Left colon (tissue), 2 donors: ENCODE data around the gene SURF2. TPM values are rescaled to one million over a fixed set of nuclear protein-coding genes. Genes with fewer than 3 reads are reported as not detected.
A peak's percentile ranks its signal among the peaks of the same experiment; 100 is the strongest.

Source experiments
- ATAC-seq: fragments of 200-7000 bp; cut with Tn5 transposase; one replicate; pipeline ENCODE4 v1.9.1; 2020; ENCODE audit warnings: mild to moderate bottlenecking, moderate library complexity
- DNase-seq, 2 donors: peaks; one replicate each; pipeline ENCODE4 v3.0.0-alpha.2; 2020
- intact Hi-C, 2 donors: fragments of 100-400 bp; cut with DNase I in 1 of 2; cut with micrococcal nuclease in 1 of 2; formaldehyde crosslinking; loops; one replicate each; pipeline versions ENCODE4 v1.11.2 to v1.14.0; 2022; cut with DNase I, micrococcal nuclease
- total RNA-seq, 2 donors: library from RNA; stranded (reverse); fragmentation: NEBNext Ultra II Directional; extraction: Animal tissue kit (Norgen Biotek cat#: 25700); gene quantifications; one replicate each; pipeline ENCODE4 v1.2.1, GENCODE V29; 2021
- donor health status: DM: no; HTN: no; CAD: no.
- donor health status: DM: yes; HTN: yes; CAD: no.

SURF2 gene
- total RNA-seq, 2 donors from 2014 or later, result 9.5 to 10.9 TPM

DNA sequence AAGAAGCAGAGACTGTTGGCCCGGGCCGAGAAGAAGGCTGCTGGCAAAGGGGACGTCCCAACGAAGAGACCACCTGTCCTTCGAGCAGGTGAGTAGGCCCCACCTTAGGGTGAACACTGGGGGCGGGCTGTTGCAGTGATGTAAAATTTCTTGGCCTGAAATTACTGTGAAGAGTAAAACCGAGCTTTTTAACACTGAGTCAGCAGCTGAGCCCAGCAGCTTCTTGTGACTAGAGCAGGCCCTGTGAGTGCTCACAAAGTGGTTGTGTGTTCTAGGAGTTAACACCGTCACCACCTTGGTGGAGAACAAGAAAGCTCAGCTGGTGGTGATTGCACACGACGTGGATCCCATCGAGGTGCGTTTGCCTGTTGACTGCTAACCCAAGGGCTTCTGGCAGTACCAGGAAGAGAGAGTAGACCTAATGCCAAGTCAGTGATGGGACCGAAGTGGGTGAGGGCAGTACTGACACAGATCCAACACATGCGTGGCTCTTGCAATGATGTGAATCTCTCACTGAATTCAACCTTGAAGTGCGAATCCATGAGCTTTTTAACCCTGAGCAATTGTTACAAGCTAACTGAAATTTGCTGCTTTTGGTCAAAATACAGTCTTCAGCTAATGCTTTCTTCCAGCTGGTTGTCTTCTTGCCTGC, 6.3 kb upstream of the SURF2 start:
- intact Hi-C loops, result no loop called here
- ATAC-seq (no peak), DNase-seq (no peak)

DNA sequence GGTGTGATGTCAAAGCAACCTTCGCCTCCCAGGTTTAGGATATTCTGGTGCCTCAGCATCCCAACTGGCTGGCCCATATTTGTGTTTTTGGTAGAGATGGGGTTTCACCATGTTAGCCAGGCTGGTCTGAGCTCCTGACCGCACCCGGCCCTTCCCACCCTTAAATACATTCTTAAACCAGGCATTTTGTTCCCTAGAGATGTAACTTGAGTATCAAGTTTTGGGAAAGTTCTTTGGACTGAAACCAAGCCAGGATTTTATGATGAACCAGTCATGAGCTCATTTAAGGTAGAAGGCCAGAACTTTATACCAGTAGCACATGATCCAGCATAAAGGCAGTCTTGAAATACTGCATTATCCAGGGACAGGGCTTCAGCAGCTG, 4.8 kb upstream of the SURF2 start:
- ATAC-seq, result no peak

DNA sequence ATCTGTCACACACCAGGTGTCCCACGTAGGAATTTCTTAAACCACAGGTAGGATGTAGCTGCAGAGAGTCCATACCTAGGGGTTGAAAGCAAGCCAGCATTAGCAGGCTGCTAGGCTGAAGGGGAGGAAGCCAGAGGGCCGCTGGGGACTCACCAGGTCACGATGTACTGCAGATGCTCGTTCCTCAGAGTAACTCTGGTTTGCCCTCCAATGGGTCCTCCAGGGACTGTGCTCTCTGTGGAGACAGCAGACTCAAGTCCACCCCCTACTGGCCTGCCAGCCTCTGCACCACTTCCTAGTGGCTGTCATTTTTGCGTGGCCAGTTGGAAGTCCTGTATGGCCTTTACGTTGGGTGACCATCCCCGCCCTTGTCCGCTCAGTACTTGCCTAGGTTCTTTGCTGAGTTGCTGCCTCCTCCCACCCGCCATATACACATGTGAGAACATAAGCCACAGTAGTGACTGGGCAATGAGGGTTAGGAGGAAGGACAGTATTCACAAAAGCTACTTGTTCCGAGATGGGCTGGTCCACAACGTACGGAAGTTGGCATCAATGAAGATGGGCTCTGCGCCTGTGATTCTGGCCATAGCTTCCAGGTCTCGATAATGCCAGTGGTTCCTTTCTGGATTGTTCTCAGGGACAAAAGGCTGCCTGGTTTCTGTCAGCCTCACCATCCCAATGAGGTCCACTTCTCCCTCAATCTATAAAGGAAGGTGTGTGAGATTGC, 4.3 kb upstream of the SURF2 start:
- no peak for ATAC-seq
- peak in 1 of 2 donors; percentile 44 for DNase-seq

More for the DNA sequence above, 4.8 kb upstream of the SURF2 start:
- no peak for DNase-seq
- intact Hi-C loops, result no loop called here

DNA sequence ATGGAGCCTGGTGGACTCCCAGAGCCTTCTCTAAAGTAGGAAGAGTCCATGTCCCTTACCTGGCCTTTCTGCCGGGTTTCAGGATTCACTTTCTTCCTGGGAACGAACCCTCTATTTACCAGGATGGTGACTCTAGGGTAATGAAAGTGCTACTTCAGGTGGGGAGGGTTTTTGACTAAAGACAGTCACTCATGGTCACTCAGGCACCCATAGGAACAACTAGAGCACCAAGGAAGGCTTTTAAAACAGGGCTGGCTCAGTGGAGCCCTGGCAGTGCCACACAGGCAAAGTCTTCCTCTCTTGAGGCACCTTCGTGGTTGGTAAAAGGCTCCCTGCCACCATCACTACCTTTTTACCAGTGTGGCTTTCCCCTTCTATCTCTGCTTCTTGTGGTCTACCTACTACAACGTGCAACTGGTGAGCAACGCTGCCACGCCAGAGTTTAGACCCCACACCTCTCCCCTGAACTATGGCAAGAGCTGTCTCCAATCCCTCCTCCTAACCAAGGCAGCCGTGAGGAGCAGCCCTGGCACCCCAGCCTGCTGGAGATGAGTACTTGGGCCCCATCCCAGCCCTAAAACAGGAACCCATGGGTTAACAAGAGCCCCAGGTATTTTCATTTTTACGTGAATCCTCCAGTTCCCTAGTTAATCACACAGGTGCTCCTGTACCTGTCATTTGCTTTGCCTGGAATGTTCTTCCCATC, 3.6 kb upstream of the SURF2 start:
- intact Hi-C loops, result no loop called here
- DNase-seq (no peak), ATAC-seq (no peak)

More for the DNA sequence above, 4.3 kb upstream of the SURF2 start:
- intact Hi-C loops, result no loop called here

DNA sequence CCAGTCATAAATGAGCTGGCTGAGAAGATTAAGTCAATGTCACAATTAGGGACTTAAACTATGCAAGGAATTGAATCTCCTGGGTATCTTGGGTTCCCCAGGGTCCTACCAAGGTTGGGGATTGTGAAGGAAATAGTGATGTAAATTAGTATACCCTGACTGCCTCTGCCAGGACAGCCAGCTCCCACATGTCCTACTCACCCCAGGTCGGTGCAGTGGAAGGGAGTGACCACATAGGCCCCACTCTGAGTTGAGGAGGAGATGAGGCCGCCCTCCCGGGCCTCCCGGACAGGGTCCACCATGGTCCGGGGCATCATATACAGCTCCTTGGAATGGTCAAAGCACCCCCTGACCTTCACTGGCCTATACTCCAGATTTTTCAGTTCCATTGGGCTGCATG, 2.8 kb upstream of the SURF2 start:
- intact Hi-C loops, result no loop called here
- no peak for ATAC-seq
- DNase-seq, result no peak

DNA sequence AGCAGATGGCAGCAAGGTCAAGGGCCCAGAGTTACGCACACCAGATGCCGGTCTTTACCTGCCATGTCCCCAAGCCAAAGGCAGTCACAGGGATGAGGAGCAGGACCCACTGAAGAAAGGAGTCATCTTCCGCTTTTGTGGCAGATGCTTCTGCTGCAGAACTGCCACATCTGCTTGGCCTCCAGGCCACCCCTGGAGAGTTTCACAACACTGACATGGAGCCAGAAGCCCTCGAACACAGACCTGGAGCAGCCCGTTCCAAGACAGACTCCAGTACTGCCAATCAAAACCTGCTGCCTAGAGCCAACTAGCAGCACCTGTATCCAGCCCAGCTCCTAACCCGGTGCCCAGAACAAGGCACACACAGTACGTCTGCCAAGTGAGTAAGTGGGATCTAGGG, 1.6 kb upstream of the SURF2 start:
- ATAC-seq, result no peak
- intact Hi-C loops, result no loop called here
- DNase-seq, result no peak

DNA sequence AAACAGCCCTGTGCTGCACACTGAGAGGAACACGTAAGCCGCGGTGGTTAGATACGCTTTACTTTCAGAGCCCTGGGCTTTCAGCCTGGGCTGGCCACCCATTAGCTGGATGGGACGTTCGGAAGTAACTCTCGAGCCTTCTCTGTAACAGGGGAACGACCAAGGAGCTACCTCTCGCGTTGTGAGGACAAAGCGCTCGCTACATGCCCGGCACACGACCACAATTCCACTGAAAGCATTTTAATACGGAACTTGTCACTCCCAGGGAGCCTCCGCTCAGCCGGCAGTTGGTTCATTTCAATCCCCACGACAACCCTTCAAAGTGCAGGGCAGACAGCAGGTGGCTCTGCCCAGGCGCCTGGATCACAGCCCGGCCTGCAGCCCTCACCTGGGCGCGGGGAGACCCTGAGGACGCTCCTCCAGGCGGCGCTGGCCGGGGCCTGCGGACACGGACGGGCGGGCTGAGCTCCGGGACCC, 431 bp upstream of the SURF2 start:
- peak; percentile 40 for ATAC-seq
- intact Hi-C loops, result no loop called here
- DNase-seq, result no peak

DNA sequence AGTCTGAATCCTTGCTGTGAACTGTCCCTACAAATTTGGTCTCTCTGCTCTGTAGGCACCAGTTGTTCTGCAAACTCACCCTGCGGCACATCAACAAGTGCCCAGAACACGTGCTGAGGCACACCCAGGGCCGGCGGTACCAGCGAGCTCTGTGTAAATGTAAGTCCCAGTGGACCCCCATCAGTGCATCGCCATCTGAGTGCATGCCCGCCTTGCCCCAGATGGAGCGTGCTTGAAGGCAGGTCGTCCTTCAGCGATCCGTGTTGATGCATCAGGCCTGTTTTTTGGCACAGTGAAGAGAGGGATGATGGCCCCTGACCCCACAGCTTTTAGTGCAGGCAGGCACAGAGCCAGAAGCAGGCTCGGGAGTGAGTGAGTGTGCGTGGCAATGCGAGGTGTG, 1.3 kb downstream of the SURF2 start:
- intact Hi-C loops, result no loop called here
- DNase-seq, result no peak

DNA sequence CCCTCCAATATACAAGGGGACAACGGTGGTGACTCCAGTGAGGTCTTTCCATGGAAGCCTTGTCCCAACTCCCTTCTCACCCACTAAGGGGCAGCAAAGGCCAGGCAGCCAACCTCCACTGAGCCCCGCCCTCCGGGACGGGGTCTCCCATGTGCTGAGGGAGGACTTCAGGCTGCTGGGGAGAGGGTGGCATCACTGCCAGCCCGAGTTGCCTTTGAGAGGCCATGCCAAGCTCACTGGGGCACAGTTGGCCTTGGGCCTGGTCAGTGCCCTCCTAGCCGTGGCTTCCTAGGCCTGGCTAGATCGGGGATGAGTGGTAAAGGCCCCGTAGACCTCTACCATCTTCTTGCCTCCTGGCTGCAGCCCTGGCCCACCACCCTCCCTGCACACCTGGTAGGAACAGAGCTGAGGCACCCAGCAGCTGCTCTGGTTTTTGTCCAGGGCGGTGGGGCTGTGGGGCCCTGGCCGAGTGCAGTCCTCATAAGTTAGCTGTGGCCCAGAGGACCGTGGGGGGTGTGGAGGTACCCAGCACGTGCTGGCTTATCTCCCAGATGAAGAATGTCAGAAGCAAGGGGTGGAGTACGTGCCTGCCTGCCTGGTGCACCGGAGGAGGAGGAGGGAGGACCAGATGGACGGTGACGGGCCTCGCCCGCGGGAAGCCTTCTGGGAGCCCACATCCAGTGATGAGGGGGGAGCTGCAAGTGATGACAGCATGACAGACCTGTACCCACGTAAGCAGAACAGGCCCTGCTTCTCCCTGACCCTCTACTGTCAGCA, 3.2 kb downstream of the SURF2 start:
- ATAC-seq (no peak), DNase-seq (no peak)
- intact Hi-C loops, result no loop called here

More for the DNA sequence above, 1.3 kb downstream of the SURF2 start:
- ATAC-seq, result no peak

DNA sequence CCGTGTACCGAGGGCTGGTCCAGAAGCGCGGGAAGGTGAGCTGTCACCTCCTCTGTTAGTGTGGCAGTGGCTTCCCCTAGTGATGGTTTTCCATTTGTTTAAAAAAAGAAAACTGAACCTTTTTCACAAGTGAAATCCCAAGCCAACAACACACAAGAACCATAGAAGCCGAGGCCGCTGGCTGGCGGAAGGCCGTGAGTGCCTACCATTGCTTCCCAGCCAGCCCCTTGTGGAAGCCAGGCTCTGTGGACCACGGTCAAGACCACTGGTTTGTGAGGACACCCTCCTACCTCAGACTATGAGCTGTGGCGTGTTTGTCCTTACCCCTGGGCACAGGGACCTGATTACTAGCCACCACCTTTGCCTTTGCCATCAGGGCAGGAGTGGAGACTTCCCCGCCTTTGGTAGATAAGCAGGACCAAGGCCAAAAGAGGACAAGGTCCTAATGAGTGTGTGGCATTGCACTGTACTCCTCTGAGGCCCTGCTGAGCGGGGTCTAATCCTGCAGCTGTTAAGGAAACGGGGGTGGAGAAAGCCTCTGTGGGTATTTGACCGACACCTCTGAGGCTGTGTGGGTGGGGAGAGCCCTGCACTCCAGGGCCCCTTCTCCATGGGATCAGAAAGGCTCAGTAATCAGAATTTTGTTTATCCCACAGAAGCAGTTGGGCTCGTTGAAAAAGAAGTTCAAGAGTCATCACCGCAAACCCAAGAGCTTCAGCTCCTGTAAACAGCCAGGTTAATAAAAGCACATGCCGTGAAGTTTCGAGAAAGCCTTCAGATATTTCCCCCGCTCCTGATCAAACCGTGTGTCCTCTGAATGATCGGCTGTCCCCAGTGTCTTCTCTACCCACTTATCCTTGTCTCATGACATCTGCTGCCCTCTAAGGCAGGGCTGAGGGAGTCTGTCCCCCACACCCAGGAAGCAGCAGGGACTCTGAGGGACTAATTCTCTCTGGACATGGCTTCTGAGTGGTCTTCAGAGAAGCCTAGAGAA, 4.3 kb downstream of the SURF2 start:
- intact Hi-C loops, result no loop called here
- ATAC-seq (no peak), DNase-seq (no peak)

DNA sequence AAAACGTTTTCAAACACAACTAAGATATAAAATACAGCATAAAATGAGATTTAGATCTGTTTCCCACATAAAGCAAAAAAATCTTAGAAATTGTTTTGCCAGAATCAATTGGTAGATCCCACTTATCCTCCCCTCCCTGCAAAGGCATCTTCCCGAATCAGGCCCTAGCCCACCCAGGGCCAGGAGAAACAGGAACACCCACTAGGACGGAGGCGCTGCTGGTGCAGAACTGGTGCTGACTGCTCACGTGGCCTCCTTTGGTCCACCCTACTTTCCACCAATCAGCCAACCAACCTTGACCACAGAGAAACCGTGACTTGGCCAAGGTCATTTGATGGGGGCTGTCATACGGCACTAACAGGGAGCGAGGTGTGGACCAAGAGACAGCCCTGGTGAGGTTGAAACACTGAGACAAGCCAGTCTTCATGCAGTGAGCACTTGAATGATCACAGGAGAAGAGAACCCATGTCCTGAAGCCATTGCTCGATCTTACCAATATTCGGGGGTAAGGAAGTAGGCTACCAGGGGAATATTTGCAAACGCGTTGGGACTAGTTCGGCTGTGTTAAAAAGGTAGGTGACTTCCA, 5.2 kb downstream of the SURF2 start:
- no peak for DNase-seq
- ATAC-seq, result no peak
- intact Hi-C loops, result no loop called here

DNA sequence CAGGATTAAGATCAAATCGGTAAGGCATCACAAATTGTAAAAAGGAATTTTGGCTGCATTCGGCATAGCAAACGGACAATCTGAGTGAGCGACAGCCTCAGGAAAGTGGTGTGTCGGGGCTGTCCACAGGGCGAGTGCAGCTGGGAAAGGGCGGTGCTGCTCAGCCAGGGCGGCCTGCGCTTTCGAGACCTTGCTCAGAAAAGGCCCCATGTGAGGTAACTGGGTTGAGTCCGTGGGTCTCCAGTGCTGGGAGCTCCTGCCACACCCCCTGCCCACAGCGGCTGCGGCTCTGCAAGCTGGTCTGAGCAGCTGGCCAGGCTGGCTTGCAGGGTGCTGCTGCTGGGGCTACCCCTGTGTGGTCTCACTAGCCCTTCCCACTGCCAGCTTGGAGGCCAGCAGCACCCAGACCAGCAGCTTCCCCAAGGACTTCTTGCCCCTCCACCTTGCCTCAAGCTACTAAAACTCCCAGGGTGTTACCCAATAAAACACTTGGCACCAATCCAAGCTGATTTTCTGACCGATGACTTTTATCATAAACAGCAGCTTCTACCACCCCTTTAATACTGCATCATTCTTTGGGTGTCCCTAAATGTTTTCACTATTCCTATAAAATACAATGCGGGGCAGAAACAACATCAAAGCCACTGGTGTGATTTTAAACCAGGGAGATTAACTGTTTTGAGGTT, 6.2 kb downstream of the SURF2 start:
- no peak for DNase-seq
- no peak for ATAC-seq
- intact Hi-C loops, result no loop called here

DNA sequence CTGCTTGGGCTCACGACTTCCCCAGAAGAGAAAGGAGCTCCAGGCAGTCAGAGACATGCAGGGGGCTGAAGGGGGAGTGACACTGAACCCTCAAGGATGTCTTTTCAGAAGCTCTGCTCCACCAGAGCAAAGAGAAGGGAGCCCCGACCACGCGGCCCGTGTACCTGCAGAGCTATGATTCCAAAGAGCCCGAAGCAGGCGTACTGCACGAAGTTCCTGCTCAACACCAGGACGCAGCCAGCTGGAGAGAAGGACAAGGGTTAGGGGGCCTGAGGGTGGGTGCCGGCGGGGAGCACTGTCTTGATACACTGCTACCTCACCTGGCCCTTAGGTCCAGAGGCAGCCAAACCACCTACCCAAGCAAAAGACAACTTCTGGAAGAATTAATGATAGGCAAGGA, 10.1 kb downstream of the SURF2 start:
- ATAC-seq, result no peak
- intact Hi-C loops, result no loop called here
- no peak for DNase-seq

DNA sequence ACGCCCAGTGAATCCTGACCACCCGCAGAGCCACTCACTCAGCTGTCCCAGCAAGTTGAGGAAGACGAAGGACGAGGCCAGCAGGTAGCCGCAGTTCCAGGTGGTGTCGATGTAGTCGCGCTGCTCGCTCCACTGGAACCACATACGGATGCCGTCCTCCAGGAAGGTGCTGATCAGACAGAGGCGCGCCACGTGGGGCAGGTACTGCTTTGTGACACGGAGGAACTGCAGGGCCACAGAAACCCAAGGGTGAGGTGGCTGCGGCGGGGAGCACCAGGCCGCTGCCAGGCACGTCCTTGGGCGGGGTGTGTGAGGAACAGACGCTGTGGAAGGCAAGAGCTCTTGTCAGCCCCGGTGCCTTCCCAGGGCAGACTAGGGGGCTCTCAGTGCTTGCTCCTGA, 10.9 kb downstream of the SURF2 start:
- no peak for ATAC-seq
- no peak for DNase-seq
- intact Hi-C loops, result no loop called here

DNA sequence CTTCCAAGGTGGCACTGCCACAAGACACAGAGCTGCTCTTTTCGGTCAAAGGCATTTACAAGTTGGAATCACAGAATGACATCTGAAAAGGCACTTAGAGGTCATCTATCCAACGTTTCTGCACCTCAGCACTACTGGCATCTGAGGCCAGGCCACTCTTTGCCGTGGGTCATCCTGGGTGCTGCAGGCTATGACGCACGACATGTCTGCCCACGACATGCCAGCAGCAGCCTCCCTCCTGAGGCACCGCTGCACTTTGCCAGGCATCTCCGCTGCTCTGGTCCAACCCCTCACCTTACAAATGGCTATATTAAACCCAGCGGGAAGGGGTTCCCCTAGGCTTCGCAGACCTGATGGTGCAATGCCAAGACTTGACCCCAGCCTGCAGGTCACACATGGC, 11.4 kb downstream of the SURF2 start:
- intact Hi-C loops, result no loop called here
- ATAC-seq, result no peak
- no peak for DNase-seq

DNA sequence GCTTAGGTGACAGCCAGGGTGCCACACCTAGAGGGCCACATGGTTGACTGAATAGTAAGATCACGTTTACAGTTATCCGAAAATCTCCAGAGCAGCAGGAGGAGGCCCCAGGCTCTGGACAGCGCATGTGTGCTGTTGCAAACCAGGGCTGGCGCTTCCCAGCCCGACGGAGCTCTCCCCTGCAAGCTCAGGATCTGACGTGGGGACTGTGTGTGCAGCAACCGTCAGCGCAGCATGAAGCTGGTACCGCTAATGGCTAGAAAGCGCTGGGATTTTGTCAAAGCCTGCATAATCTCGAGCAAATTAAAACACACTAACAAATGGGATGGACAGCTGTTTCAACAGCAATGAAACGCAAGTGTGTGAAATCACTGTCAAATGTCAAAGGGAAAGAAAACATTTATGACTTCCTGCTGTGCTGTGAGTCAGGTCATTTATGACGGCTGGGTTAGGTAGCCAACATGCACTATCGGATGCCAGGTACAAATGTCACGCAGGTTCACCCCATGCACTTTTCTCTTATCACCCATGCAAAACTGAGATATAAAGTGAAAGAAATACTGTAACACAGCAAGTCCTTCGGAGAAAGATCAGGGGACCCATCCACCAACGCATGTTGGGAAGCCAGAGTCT, 12.0 kb downstream of the SURF2 start:
- intact Hi-C loops, result no loop called here
- no peak for DNase-seq
- ATAC-seq, result peak; percentile 94

DNA sequence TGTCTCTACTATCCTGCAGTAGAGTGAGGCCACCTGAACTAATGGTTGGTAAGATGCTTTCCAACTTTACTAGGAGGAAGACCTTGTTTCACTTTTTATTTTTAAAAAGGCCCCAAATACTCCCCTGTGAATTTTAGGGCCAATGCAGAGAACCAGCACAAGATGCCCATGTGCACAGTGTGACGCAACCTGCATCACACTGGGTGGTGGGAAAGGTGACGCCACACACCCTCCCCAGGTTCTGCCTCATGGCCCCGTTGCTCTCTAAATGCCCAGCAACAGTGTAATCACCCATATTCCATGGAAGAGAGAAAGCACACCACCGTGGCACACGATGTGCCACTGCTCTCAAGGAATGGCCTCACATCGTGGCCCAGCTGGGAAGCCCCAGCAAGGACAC, 13.1 kb downstream of the SURF2 start:
- ATAC-seq (no peak), DNase-seq (no peak)
- intact Hi-C loops, result no loop called here
